B cell (primary cell): Measurements from ENCODE around the gene RCC2. TPM values are rescaled to one million over a fixed set of nuclear protein-coding genes. Genes with fewer than 3 reads are reported as not detected.

Source experiments
- ATAC-seq: fragments of 200-7000 bp; cut with Tn5 transposase; one replicate; pipeline ENCODE4 v1.10.0; 2021; ENCODE audit warnings: low read depth, mild to moderate bottlenecking, moderate number of reproducible peaks, moderate library complexity
- CTCF ChIA-PET: fragments of 350-600 bp; sonication (Branson Sonifier 250); formaldehyde crosslinking; loops from one replicate; lab custom pipeline; 2021; ENCODE audit warnings: antibody characterized with exemption, inconsistent platforms; lab: Charles Lee
- POLR2A ChIA-PET: fragments of 350-600 bp; sonication (Branson Sonifier 250); formaldehyde crosslinking; loops from one replicate; lab custom pipeline; 2021; ENCODE audit warnings: antibody characterized with exemption; lab: Charles Lee
- DNase-seq: peaks from one replicate; pipeline ENCODE4 v3.0.0; 2013
- H2AFZ ChIP-seq: 2 replicates; pipeline ENCODE4 v1.6.1; 2012; ENCODE audit warnings: mild to moderate bottlenecking, low read depth, low read length; ENCODE audit not compliant: insufficient read depth, poor library complexity, severe bottlenecking
- H3K27ac ChIP-seq, 2 donors: 1 replicate in 1 of 2; 2 replicates in 1 of 2; pipeline ENCODE4 v1.5.1; 2012 to 2013; ENCODE audit warnings: low read length in 2 of 2, mild to moderate bottlenecking in 2 of 2, moderate library complexity in 1 of 2
- H3K27me3 ChIP-seq, 4 experiments: fragments of 200-600 bp in 1 of 4; sonication (generic) in 1 of 4; replicated peaks in 1 of 4; 1 replicate in 2 of 4; 2 replicates in 2 of 4; pipeline versions ENCODE4 v1.6.1 to v1.7.0; 2013 to 2016; ENCODE audit warnings: low read length in 3 of 4, mild to moderate bottlenecking in 2 of 4, mixed read lengths in 1 of 4, moderate library complexity in 1 of 4; ENCODE audit not compliant: insufficient read depth in 4 of 4, control insufficient read depth in 3 of 4; ENCODE audit errors: control extremely low read depth in 1 of 4
- H3K36me3 ChIP-seq, 2 experiments: replicated peaks in 1 of 2; 1 replicate in 1 of 2; 2 replicates in 1 of 2; pipeline versions ENCODE4 v1.6.1 to v1.7.1; 2013; ENCODE audit warnings: low read length in 1 of 2; ENCODE audit not compliant: insufficient read depth in 2 of 2, control insufficient read depth in 1 of 2; ENCODE audit errors: control extremely low read depth in 1 of 2, extremely low read depth in 1 of 2
- H3K4me1 ChIP-seq, 2 donors: fragments of 200-600 bp in 1 of 2; sonication (generic) in 1 of 2; 1 replicate in 1 of 2; 2 replicates in 1 of 2; pipeline versions ENCODE4 v1.5.1 to v1.6.1; 2013 to 2017; ENCODE audit warnings: low read length in 2 of 2; ENCODE audit not compliant: control insufficient read depth in 2 of 2, insufficient read depth in 2 of 2
- H3K4me2 ChIP-seq: replicated peaks from 2 replicates; pipeline ENCODE3; 2012; ENCODE audit warnings: mild to moderate bottlenecking, low read depth, low read length; ENCODE audit not compliant: poor library complexity, severe bottlenecking
- H3K4me3 ChIP-seq, 5 experiments: fragments of 200-600 bp in 1 of 5; sonication (generic) in 1 of 5; 1 replicate in 3 of 5; 2 replicates in 2 of 5; pipeline versions ENCODE4 v1.5.1 to v1.7.0; 2011 to 2016; ENCODE audit warnings: low read length in 4 of 5, mild to moderate bottlenecking in 4 of 5, low read depth in 2 of 5, control low read depth in 1 of 5, moderate library complexity in 1 of 5; ENCODE audit not compliant: insufficient read depth in 1 of 5; ENCODE audit errors: control extremely low read depth in 1 of 5, extremely low read depth in 1 of 5
- H3K79me2 ChIP-seq: fragments of 200-600 bp; sonication (generic); one replicate; pipeline ENCODE4 v1.6.0; 2016; ENCODE audit warnings: low read length; ENCODE audit not compliant: control insufficient read depth, insufficient read depth
- H3K9ac ChIP-seq: fragments of 200-600 bp; sonication (generic); 2 replicates; pipeline ENCODE4 v1.6.1; 2017; ENCODE audit warnings: mild to moderate bottlenecking, low read length, moderate library complexity
- H3K9me3 ChIP-seq, 3 donors: one replicate each; pipeline versions ENCODE4 v1.6.1 to v1.7.1; 2013; ENCODE audit warnings: low read length in 2 of 3; ENCODE audit not compliant: control insufficient read depth in 2 of 3, insufficient read depth in 1 of 3; ENCODE audit errors: control extremely low read depth in 1 of 3
- H4K20me1 ChIP-seq: 2 replicates; pipeline ENCODE4 v1.6.0; 2012; ENCODE audit warnings: mild to moderate bottlenecking, low read length; ENCODE audit not compliant: insufficient read depth, control insufficient read depth, poor library complexity, severe bottlenecking
- H3K27ac Mint-ChIP-seq: one replicate; pipeline ENCODE4 v1.8.0; 2021; ENCODE audit warnings: mixed read lengths
- H3K27me3 Mint-ChIP-seq: one replicate; pipeline ENCODE4 v1.8.0; 2021; ENCODE audit warnings: mixed read lengths
- H3K4me1 Mint-ChIP-seq: one replicate; pipeline ENCODE4 v1.8.0; 2021; ENCODE audit warnings: mixed read lengths
- H3K4me3 Mint-ChIP-seq: one replicate; pipeline ENCODE4 v1.8.0; 2021; ENCODE audit warnings: mixed read lengths
- H3K9me3 Mint-ChIP-seq: one replicate; pipeline ENCODE4 v1.8.0; 2022; ENCODE audit warnings: mixed read lengths; ENCODE audit not compliant: insufficient read depth
- EZH2 ChIP-seq: IDR thresholded peaks from 2 replicates; pipeline ENCODE4 v1.6.1; 2012; ENCODE audit warnings: borderline replicate concordance, low read depth, mild to moderate bottlenecking, moderate library complexity, low read length; ENCODE audit not compliant: insufficient read depth, poor library complexity, severe bottlenecking
- WGBS: methylation state at CpG from one replicate; pipeline ENCODE4 v1.1.5; 2013; ENCODE audit warnings: missing lambda C conversion rate; ENCODE audit not compliant: insufficient coverage; 5-methylcytosine and 5-hydroxymethylcytosine counted together
- intact Hi-C: fragments of 100-400 bp; cut with micrococcal nuclease; formaldehyde crosslinking; loops from one replicate; pipeline ENCODE4 v1.10.0; 2022
- polyA plus RNA-seq: library from polyadenylated mRNA; depleted of rRNA; stranded (reverse); fragments of >200 nt; gene quantifications from 2 replicates; pipeline ENCODE4 v1.2.3, GENCODE V29; 2012
- total RNA-seq, 2 donors: library from RNA; stranded (reverse); fragments of 120-200 nt in 1 of 2; gene quantifications; 1 replicate in 1 of 2; 2 replicates in 1 of 2; pipeline versions ENCODE4 v1.2.3 to v1.2.4, GENCODE V29; 2013 to 2022
- TF ChIP-seq, protein P1 (sequence below): fragments of 200-600 bp; IDR thresholded peaks from one replicate; pipeline ENCODE4 v1.8.0; 2022; ENCODE audit warnings: antibody characterized with exemption, mild to moderate bottlenecking

The RCC2 gene
- total and polyA plus RNA-seq, 2 donors (not counting 1 experiment from before 2014, with no cell fraction given): 48.9 to 76.9 TPM

DNA sequence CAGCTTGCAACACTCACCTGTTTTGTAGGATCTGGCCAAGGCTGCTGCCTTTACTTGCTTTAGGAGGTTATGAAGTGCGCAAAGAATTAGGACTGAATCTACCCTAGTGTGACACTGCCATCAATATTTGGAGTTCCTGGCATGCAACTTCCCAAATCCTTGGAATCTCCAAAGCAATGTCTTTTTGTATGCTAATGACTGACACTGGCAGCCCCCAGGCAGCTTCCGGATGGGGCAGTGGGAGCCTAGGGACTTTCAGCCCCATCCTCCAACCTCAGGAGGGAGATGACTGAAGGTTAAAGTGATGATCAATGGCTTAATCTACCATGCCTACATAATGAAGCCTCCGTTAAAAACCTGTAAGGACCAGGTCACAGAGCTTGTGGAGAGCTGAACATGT, 5.5 kb downstream of the RCC2 start:
- Histone ChIP-seq H3K4me3 (no peak overlapping the region), H3K4me1 (peaks cover 34 to 62% of the 10 kb centered on the region in 2 donors), H3K27ac (no peak overlapping the region), H2AFZ (no peak overlapping the region), H3K4me2 (no peak overlapping the region), H3K27me3 (no peaks in the 10 kb centered on the region), H3K9me3 (no peaks in the 10 kb centered on the region), H3K79me2 (peaks cover 87% of the 10 kb centered on the region), H3K9ac (no peak overlapping the region), H4K20me1 (peaks cover 90% of the 10 kb centered on the region), H3K36me3 (peaks cover 0 to 31% of the 10 kb centered on the region in 2 experiments)
- TF ChIP-seq, protein P1, sequence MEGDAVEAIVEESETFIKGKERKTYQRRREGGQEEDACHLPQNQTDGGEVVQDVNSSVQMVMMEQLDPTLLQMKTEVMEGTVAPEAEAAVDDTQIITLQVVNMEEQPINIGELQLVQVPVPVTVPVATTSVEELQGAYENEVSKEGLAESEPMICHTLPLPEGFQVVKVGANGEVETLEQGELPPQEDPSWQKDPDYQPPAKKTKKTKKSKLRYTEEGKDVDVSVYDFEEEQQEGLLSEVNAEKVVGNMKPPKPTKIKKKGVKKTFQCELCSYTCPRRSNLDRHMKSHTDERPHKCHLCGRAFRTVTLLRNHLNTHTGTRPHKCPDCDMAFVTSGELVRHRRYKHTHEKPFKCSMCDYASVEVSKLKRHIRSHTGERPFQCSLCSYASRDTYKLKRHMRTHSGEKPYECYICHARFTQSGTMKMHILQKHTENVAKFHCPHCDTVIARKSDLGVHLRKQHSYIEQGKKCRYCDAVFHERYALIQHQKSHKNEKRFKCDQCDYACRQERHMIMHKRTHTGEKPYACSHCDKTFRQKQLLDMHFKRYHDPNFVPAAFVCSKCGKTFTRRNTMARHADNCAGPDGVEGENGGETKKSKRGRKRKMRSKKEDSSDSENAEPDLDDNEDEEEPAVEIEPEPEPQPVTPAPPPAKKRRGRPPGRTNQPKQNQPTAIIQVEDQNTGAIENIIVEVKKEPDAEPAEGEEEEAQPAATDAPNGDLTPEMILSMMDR: no peak
- Mint-ChIP-seq H3K4me3 (peak overlapping the region; percentile 34), H3K27me3 (no peaks in the 10 kb centered on the region), H3K9me3 (no peaks in the 10 kb centered on the region), H3K4me1 (peaks cover 64% of the 10 kb centered on the region), H3K27ac (peak overlapping the region; percentile 41)
- intact Hi-C loops: loop anchor here (10.0 kb wide), 1 partner anchor 201 kb away; no protein-coding TSS in a partner anchor
- DNase-seq (no peak), ATAC-seq (no peak)
- 100% methylated on average over 1 of the region's 3 CpGs for WGBS
- ChIA-PET CTCF (no interaction called here), POLR2A (no interaction called here)

DNA sequence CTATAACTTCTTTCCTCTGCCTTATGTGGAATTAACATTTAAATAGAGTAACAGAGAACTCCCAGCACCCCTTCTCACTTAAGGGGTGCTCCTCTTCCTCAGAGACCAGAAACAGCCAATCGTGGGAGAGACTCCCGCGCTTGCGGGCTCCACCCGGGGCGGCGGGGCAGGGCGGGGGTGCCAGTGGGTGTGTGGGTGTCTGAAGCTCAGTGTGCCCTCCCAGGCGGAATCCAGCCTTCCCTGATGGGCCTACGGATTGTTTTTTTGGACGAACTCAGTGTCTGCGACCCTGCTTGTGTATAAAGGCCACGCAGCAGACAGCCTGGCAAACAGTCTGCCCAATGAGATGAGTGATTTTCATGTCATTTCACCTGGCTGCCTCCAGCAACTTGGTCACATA, 6.2 kb downstream of the RCC2 start:
- Histone ChIP-seq H3K27ac (no peak overlapping the region), H3K9ac (no peak overlapping the region), H3K36me3 (peaks cover 0 to 39% of the 10 kb centered on the region in 2 experiments), H3K4me3 (no peak overlapping the region), H3K27me3 (no peaks in the 10 kb centered on the region), H2AFZ (no peak overlapping the region), H3K4me2 (no peak overlapping the region), H3K9me3 (no peaks in the 10 kb centered on the region), H3K4me1 (peaks cover 34 to 62% of the 10 kb centered on the region in 2 donors), H3K79me2 (peaks cover 89% of the 10 kb centered on the region), H4K20me1 (peaks cover 90% of the 10 kb centered on the region)
- ChIA-PET POLR2A (no interaction called here), CTCF (interaction anchor here (0.8 kb wide), 1 partner anchor 11 kb away, joined by 4 read pairs; no protein-coding TSS in a partner anchor)
- DNase-seq (no peak), ATAC-seq (no peak)
- peaks cover 65% of the 10 kb centered on the region for H3K4me1 Mint-ChIP-seq
- H3K27ac Mint-ChIP-seq: no peak overlapping the region
- 90% methylated on average over 10 of the region's 13 CpGs for WGBS
- H3K27me3 Mint-ChIP-seq: no peaks in the 10 kb centered on the region
- H3K4me3 Mint-ChIP-seq: no peak overlapping the region
- intact Hi-C loops: loop anchor here (10.0 kb wide), 1 partner anchor 202 kb away; no protein-coding TSS in a partner anchor
- H3K9me3 Mint-ChIP-seq: no peaks in the 10 kb centered on the region
- TF ChIP-seq, protein P1: no peak
- TF ChIP-seq EZH2: no peak
